ENCODE results near the gene TLE2.

- no peak for TF ChIP-seq CTCF (IDR thresholded peaks at IDR 0.05)
- TF ChIP-seq POLR2A (IDR thresholded peaks at IDR 0.05): no peak
Measured at GRCh38 chr19:3033595-3034405, 4.7 kb upstream of the TLE2 start.
